ES-I3 (cell line): ENCODE data around the gene CNTN5.

ENCODE experiments used
- H3K36me3 ChIP-seq: 2 replicates; pipeline ENCODE4 v1.6.1; 2013; ENCODE audit warnings: mild to moderate bottlenecking, low read length, control low read depth, moderate library complexity; ENCODE audit not compliant: insufficient read depth
- H3K4me1 ChIP-seq: 2 replicates; pipeline ENCODE4 v1.6.1; 2013; ENCODE audit warnings: mild to moderate bottlenecking, control low read depth, low read length; ENCODE audit not compliant: insufficient read depth
- H3K9ac ChIP-seq: 2 replicates; pipeline ENCODE4 v1.6.1; 2013; ENCODE audit warnings: low read depth, mild to moderate bottlenecking, low read length, moderate library complexity
- H3K9me3 ChIP-seq: 2 replicates; pipeline ENCODE4 v1.6.1; 2013; ENCODE audit warnings: mild to moderate bottlenecking, low read length, moderate library complexity; ENCODE audit not compliant: control insufficient read depth, insufficient read depth

CNTN5 gene

DNA sequence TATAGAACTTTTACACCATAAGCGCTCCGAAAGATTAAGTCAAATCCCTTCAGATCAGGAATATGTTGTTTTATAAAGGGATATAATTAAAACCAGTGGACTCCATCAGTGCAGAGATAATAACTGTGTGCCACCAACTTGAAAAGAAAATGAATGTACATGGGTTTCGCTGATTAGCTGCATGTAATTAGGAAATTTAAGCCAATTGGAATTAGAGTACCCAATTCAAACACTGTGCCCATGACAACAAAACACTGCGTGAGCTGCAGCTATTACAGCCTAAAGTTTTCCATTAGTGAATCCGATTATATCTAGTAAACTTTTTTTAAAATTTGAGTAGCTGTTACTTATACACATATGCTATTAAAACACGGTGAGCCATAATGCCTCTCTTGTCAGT lies 1274.0 kb downstream of the CNTN5 start:
- Histone ChIP-seq H3K9ac (no peak overlapping the region), H3K4me1 (no peaks in the 10 kb centered on the region; the same call in 1 of the 2 replicates), H3K9me3 (no peaks in the 10 kb centered on the region), H3K36me3 (no peaks in the 10 kb centered on the region)

DNA sequence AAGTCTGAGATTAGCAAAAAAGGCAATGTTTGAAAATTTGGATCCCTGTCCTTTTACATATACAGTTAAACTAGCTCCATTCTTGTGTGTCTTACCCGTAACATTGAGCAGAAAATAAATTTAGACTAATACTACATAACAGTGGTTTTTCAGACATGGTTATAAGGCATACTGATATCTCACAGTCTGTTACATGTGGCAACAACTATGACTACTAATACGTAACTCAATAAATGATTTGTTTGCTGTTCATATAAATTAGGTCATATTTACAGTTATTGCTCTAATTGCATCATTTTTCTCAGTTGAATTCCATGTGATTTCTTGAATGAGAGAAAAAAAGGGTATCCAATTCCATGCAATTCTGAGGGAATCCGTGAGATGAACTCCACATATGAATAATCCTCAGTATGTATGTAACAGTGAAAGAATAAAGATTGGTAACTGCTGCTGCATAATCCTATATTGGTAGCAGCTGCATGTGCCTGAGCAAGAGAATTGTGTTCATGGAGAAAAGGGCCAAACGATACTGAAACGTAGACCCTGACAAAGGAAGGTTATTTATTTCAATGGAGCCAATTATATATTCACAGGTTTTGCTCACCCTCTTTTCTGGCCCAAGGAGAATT lies 1275.4 kb downstream of the CNTN5 start:
- Histone ChIP-seq H3K36me3 (no peaks in the 10 kb centered on the region), H3K9ac (no peak overlapping the region), H3K9me3 (no peaks in the 10 kb centered on the region), H3K4me1 (no peaks in the 10 kb centered on the region; the same call in 1 of the 2 replicates)

DNA sequence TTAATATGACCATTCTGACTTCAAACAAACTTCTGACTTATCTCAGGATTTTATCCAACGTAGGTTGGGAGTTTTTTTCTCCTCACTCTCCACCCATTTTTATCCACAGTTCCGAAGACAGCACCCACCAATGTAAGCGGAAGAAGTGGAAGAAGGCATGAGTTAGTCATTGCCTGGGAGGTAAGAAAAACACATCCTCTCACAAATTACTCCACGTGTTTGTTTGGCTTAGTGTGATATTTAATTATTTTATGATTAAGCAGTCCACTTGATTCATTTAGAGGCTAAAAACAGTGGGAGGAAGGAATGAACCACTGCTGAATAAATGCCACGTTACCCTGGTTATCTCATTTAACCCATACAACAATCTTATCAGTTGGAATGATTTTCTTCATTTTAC lies 1276.8 kb downstream of the CNTN5 start:
- Histone ChIP-seq H3K9me3 (no peaks in the 10 kb centered on the region), H3K36me3 (no peaks in the 10 kb centered on the region), H3K4me1 (no peaks in the 10 kb centered on the region; the same call in 1 of the 2 replicates), H3K9ac (no peak overlapping the region)

DNA sequence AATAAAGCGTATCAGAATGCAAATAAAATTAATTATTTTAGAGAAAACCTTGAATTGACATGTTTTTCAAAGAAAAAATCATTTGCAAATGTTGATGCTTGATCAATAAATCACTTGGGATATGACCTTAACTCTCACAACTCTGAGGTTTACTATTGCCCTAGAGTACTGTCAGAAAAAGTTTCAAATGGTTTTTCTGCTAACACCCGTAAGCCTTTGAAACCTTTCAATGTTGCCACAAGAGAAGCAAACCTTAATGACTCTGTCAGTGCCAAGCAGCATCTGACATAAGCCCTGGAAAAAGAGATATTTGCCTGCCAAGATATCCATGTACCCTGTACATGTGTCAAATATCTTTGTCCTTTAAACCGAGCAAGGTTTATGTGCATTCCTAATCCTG lies 1282.1 kb downstream of the CNTN5 start:
- Histone ChIP-seq H3K36me3 (no peaks in the 10 kb centered on the region), H3K9me3 (no peaks in the 10 kb centered on the region), H3K4me1 (no peaks in the 10 kb centered on the region; the same call in 1 of the 2 replicates), H3K9ac (no peak overlapping the region)

DNA sequence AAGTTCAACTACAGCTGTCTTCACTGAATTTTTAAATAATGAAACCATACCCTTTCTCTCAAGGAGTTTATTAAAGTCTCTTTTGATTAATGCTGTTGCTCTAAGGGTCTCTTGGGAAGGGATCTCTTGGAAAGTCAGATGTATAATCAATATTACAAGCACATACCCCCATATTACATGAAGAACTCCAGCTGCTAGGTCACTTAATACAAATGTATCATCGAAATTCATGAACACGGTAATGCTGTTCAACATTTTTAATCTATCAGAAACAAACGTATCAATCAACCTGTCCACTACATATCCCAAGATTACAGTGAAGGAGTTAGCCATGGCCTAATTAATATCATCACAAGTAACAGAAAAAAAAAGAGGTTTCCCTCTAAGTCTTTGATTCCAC lies 1283.1 kb downstream of the CNTN5 start:
- Histone ChIP-seq H3K4me1 (no peaks in the 10 kb centered on the region), H3K9ac (no peak overlapping the region), H3K9me3 (no peaks in the 10 kb centered on the region), H3K36me3 (no peaks in the 10 kb centered on the region)

DNA sequence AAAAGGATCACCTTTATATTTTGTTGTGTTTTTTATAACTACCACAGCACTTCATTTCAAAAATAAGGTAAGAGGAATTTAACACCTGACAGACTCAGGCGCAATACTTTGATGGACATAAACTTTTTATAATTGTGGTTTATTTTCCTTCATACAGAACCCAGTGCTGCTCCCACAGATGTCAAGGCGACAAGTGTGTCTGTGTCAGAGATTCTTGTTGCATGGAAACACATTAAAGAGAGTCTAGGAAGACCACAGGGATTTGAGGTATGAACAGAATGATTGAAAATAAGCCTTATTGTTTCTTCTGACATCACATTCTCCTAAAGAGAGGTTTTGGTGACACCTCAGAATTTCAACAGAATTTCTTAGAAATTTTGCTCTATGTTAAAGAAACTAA lies 1287.5 kb downstream of the CNTN5 start:
- H3K4me1 ChIP-seq = no peaks in the 10 kb centered on the region
- no peaks in the 10 kb centered on the region for H3K36me3 ChIP-seq
- H3K9me3 ChIP-seq = no peaks in the 10 kb centered on the region
- no peak overlapping the region for H3K9ac ChIP-seq

DNA sequence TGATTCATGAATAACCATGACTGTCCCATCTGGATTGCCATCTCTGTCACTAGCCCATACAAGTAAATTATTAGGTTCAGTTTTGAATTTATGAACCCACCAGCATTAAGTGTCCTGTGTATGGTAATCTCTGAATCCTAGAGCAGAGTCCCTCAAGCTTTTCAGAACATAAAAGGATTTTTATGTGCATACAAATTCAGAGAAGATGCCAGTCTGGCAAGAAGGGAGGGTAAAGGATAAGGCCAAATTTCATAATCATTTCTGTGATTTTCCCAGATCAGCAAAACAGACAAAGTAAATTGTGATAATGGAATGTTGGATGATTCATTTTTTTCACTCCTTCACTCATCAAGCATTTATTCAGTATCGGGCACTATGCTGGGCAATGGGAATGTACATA lies 1295.2 kb downstream of the CNTN5 start:
- Histone ChIP-seq H3K36me3 (no peaks in the 10 kb centered on the region), H3K4me1 (peaks cover 2% of the 10 kb centered on the region; the same call in 1 of the 2 replicates), H3K9me3 (no peaks in the 10 kb centered on the region), H3K9ac (no peak overlapping the region)

DNA sequence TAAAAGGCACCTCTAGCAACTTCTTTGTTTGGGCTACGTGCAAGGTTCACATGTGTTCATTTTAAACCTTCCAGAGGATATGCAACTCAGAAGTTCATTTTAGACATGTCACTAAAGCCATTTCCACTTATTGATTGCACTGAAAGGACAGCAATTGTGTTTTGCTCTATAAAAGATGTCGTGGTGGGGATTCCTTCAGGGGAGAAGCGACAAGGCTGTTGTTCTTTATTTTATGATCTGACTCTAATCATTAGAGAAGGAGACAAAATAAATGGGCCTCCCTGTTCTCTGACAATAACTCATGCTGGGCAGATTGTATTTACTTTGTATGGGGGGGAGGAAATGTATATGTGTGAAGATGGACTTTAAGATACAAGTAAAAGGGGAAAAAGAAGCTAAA lies 1296.2 kb downstream of the CNTN5 start:
- no peaks in the 10 kb centered on the region for H3K36me3 ChIP-seq
- no peaks in the 10 kb centered on the region for H3K9me3 ChIP-seq
- no peak overlapping the region for H3K9ac ChIP-seq
- H3K4me1 ChIP-seq = peaks cover 2% of the 10 kb centered on the region; the same call in 1 of the 2 replicates

DNA sequence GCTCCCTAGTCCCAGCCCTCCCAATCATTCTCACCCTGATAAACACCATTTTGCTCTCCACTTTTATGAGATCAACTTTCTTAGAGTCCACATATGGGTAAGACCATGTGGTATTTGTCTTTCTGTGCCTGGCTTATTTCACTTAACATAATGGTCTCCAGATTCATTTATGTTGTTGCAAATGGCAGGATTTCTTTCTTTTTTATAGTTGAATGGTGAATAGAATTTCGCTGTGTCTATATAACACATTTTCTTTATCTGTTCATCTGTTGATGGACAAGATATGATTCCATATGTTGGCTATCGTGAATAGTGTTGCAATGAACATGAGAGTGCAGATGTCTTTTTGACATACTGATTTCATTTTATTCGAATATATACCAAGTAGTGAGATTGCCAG lies 1298.9 kb downstream of the CNTN5 start:
- Histone ChIP-seq H3K9me3 (no peaks in the 10 kb centered on the region), H3K4me1 (no peaks in the 10 kb centered on the region), H3K36me3 (no peaks in the 10 kb centered on the region), H3K9ac (no peak overlapping the region)

DNA sequence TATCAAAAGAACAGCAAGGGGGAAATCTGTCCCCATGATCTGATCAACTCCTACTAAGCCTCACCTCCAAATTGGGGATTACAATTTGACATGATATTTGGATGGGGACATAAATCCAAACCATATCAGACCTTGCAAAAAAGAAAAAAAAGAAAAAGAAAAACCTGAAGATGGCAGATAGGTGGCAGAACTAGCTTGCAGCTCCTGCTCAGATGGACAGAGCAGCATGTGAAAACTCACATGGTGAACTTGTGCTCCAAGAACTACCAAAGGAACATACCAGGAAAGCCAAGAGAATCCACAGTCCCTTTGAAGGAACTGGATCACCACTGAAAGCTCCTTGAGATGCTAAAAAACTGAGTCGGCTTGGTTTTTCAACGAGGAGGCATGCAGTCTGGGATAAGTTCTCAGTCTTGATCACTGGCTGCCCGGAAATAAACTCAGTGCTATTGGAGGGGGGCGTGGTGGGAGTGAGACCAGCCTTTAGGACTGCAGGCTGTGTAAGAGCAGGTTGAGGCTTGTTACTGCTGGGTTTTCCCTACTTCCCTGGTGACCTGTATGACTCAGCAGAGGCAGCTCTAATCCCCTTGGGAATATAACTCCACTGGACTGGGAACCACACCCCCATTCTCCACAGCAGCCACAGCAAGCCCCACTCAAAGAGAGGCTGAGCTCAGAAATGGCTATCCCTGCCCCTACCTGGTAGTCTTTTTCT lies 1308.0 kb downstream of the CNTN5 start:
- Histone ChIP-seq H3K9me3 (no peaks in the 10 kb centered on the region), H3K9ac (no peak overlapping the region), H3K36me3 (no peaks in the 10 kb centered on the region), H3K4me1 (no peaks in the 10 kb centered on the region)

DNA sequence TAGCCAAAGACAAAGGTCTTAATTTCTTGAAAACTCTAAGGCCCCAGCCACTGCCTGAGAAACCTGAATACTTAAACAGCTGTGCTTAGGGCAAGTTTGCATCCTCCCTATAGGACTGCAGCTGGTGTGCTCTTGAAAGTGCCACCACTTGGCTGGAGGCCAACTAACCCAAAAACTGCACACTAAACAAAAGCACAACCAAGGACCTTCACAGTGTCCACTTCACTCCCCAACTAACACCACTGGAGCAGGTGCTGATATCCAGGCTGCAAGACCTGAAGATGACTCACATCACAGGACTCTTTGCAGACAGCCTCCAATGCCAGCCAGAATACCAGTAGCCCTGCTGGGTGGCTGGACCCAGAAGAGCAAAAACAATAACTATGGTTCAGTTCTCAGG lies 1308.6 kb downstream of the CNTN5 start:
- no peaks in the 10 kb centered on the region for H3K9me3 ChIP-seq
- no peaks in the 10 kb centered on the region for H3K36me3 ChIP-seq
- no peaks in the 10 kb centered on the region for H3K4me1 ChIP-seq
- no peak overlapping the region for H3K9ac ChIP-seq

DNA sequence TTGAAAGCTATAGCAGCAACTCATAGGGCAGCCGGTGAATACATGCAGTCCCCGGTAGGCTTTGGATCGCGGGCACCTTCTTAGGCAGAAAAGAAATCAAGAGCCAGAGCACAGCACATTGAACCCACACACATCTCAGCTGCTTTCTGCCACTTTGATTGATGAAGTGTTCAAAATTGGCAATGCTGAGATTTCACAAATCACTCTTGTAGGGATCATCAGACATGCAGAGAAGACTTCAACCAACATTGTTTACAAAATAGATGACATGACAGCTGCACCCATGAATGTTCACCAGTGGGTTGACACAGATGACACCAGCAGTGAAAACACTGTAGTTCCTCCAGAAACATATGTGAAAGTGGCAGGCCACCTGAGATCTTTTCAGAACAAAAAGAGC lies 1316.1 kb downstream of the CNTN5 start:
- no peak overlapping the region for H3K9ac ChIP-seq
- H3K36me3 ChIP-seq = no peaks in the 10 kb centered on the region
- no peaks in the 10 kb centered on the region for H3K9me3 ChIP-seq
- H3K4me1 ChIP-seq = no peaks in the 10 kb centered on the region

DNA sequence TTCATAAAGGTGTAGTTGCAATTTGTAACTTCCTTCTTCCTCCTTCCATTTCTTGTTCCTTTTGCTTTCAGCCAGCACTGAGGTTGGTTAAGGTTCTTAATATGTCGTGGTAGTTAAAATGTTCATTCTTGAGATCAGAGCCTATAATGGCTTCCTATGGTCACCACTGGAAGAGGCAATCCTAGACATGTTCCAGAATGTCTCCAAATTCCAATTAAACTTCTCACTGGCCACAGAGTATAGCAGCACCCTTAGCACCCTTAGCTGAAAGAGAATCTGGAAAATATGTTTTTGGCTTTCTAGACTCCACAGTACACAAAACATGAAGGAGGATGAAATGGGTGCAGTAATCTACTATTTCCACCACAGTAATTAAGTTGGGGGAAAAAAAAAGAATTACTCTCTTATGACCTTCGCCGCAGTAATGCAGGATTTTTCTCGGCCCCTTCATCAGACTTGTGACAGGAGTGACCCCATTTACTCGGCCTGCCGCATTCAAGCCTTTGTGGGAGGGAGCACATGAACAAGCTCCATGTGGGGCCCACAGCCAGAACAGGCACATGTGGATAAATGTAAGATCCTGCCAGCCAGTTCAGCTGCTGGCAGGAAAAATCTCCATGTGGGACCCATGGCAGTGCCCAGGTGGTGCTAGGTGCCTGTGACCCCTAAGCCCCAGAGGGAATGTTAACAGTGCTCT lies 1317.5 kb downstream of the CNTN5 start:
- Histone ChIP-seq H3K9ac (no peak overlapping the region), H3K4me1 (no peaks in the 10 kb centered on the region), H3K9me3 (no peaks in the 10 kb centered on the region), H3K36me3 (no peaks in the 10 kb centered on the region)

DNA sequence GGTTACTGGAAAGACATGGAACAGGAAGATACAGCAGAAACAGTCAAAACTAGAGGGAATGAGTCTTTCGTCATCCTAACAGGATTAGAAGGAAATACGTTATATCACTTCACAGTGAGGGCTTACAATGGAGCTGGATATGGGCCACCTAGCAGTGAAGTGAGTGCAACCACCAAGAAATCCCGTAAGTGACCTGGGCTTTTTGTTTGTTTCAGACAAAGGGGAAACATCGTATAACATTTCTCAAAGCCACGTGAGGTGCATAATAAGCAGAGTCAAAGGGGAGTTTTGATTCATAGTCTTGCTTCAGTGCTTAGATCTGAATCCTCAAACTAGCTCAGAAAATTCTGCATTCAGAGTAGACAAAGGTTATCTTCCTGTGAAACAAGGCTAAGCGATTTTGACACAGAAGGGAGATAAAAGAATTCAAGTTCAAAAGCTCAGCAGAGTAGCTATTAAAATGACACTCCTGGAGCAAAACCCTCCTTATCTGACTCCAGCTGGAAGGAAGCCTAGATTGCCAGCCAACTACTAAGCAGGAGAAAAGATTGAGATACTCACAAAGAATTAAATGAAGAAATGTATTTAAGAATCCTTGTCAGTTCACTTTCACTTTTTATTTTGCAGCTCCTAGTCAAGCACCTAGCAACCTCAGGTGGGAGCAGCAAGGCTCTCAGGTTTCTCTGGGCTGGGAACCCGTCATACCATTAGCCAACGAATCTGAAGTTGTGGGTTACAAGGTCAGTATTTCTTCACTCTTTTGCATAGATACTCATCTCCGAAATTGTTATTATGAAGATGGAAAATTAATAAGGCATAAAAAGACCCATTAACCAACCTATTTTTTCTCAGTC lies 1319.9 kb downstream of the CNTN5 start:
- Histone ChIP-seq H3K36me3 (no peaks in the 10 kb centered on the region), H3K9me3 (no peaks in the 10 kb centered on the region), H3K9ac (no peak overlapping the region), H3K4me1 (no peaks in the 10 kb centered on the region)
